ENCODE data around the gene NUBP1. TPM values are rescaled to one million over a fixed set of nuclear protein-coding genes. Genes with fewer than 3 reads are reported as not detected.
A peak's percentile ranks its signal among the peaks of the same experiment; 100 is the strongest.

The NUBP1 gene
- total RNA-seq, 1 experiment from 2014 or later = 31.5 TPM

GRCh38 chr16:10737068-10737625 lies 6.5 kb upstream of the NUBP1 start:
- ChIA-PET RAD21 (ENCODE audit: low non-redundant PET in 1 of 2, low total read pairs in 2 of 2, uncharacterized antibody in 2 of 2, unreplicated experiment in 2 of 2) (interaction anchor here (0.7 to 1.2 kb wide), 4 partner anchors 170 to 222 kb away, joined by 3 to 7 read pairs (median 3); no protein-coding TSS in a partner anchor), CTCF (interaction anchor here (0.6 to 4.6 kb wide), 11 partner anchors 157 to 1892 kb away, joined by 3 to 69 read pairs (median 4); partner anchors contain the start of gene EMP2), POLR2A (interaction anchor here (0.7 kb wide), 1 partner anchor 222 kb away, joined by 4 read pairs; no protein-coding TSS in a partner anchor)
- H3K4me2 ChIP-seq (ENCODE audit: low read length) = peak overlapping the region; percentile 41; the same call in 1 of the 2 replicates
- H4K20me1 ChIP-seq (ENCODE audit: insufficient read depth) = no peaks in the 10 kb centered on the region
- intact Hi-C loops (cut with micrococcal nuclease) = loop anchor here (1.0 to 10.0 kb wide), 7 partner anchors 68 to 1592 kb away; partner anchors contain the start of gene EMP2
- peak overlapping the region; percentile 34; the same call in 1 of the 2 replicates for H3K27ac ChIP-seq (ENCODE audit: low read depth, low read length)
- H3K9ac ChIP-seq (ENCODE audit: low read length) = peak overlapping the region; percentile 16; the same call in 1 of the 2 replicates
- BruUV-seq (replicated peaks) = no TSS peak
- no peaks in the 10 kb centered on the region for H3K9me2 ChIP-seq (ENCODE audit: insufficient read depth)
- H2AFZ ChIP-seq (ENCODE audit: low read depth, low read length, poor library complexity, severe bottlenecking) = peak overlapping the region; percentile 60
- H3K79me2 ChIP-seq (ENCODE audit: insufficient read depth, low read length) = no peaks in the 10 kb centered on the region
- H3K4me1 ChIP-seq (ENCODE audit: control insufficient read depth in 1 of 2, insufficient read depth in 2 of 2, low read length in 2 of 2) = peaks cover 22 to 36% of the 10 kb centered on the region in 2 experiments
- no peaks in the 10 kb centered on the region for H3K9me3 ChIP-seq (ENCODE audit: control insufficient read depth in 1 of 2, insufficient read depth in 1 of 2, low read depth in 1 of 2, low read length in 2 of 2)
- H3K4me3 ChIP-seq (replicated peaks in 1 of 2; ENCODE audit: low read depth in 1 of 2, low read length in 2 of 2) = no peak overlapping the region
- no peaks in the 10 kb centered on the region for H3K36me3 ChIP-seq (ENCODE audit: control insufficient read depth in 1 of 2, insufficient read depth in 2 of 2, low read length in 2 of 2)
- TF ChIP-seq CEBPB (IDR thresholded peaks at IDR 0.05; ENCODE audit: low read depth) (no peak), MAX (IDR thresholded peaks at IDR 0.05) (no peak), TCF7L2 (IDR thresholded peaks at IDR 0.05; ENCODE audit: borderline replicate concordance, extremely low read depth, insufficient read depth, insufficient read length) (no peak), RAD21 (IDR thresholded peaks at IDR 0.05; ENCODE audit: low read depth) (peak; percentile 95), EGR1 (IDR thresholded peaks at IDR 0.05; ENCODE audit: low read depth) (no peak), CTCF (IDR thresholded peaks at IDR 0.05 in 2 of 3, conservative IDR thresholded peaks at IDR 0.05 in 1 of 3; ENCODE audit: borderline replicate concordance in 1 of 3, insufficient read depth in 1 of 3, low read depth in 2 of 3, low read length in 2 of 3) (peak; percentile 86 to 95 (median 94)), ELF1 (IDR thresholded peaks at IDR 0.05; ENCODE audit: borderline replicate concordance, low read depth) (no peak; the same call in 1 of the 2 replicates), REST (IDR thresholded peaks at IDR 0.05; ENCODE audit: low read depth) (no peak), ZBTB33 (IDR thresholded peaks at IDR 0.05; ENCODE audit: extremely low read depth, insufficient replicate concordance, low read length) (no peak), FOSL1 (IDR thresholded peaks at IDR 0.05; ENCODE audit: low read depth) (no peak)
- ATAC-seq = peak; percentile 54; the same call in 1 of the 2 replicates
- DNase-seq (ENCODE audit: low read depth, low spot score) = peak; percentile 50
- no peaks in the 10 kb centered on the region for H3K27me3 ChIP-seq (ENCODE audit: insufficient read depth, low read length)
